ENCODE data around the gene GAN.

DNA sequence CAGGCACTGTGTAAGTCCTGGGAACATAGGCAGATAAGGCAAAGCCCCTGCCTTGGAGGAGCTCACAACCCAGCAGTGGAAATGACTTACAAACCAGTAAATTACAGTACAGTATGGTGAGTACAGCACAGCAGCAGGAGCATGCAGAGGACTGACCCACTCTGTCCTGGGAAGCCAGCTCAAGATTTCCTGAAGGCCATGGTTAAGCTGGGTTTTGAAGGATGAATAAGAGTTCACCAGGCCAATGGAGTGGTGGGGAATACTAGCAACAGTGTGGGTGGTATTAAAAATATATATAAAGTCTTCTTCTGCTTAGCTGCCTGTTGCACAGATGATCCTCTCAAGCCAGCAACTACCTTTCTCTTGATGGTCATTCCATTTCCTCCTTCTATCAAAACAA lies 3.0 kb upstream of the GAN start:
- TF ChIP-seq USF2 (IDR thresholded peaks at IDR 0.05; ENCODE audit: low read depth, low read length) (no peak), POLR2A (IDR thresholded peaks at IDR 0.05; ENCODE audit: low read depth, low read length) (no peak), MXI1 (IDR thresholded peaks at IDR 0.05; ENCODE audit: borderline replicate concordance, low read depth, low read length) (no peak), BHLHE40 (IDR thresholded peaks at IDR 0.05; ENCODE audit: low read depth, low read length) (no peak), FOS (IDR thresholded peaks at IDR 0.05; ENCODE audit: low read depth, low read length) (no peak), CHD1 (IDR thresholded peaks at IDR 0.05; ENCODE audit: low read depth, low read length) (no peak), RCOR1 (IDR thresholded peaks at IDR 0.05; ENCODE audit: insufficient replicate concordance, low read length) (no peak), SMC3 (IDR thresholded peaks at IDR 0.05; ENCODE audit: low read depth, low read length) (no peak), MAZ (IDR thresholded peaks at IDR 0.05; ENCODE audit: borderline replicate concordance, low read depth, low read length) (no peak), RAD21 (IDR thresholded peaks at IDR 0.05; ENCODE audit: low read length) (no peak)
- TF ChIP-seq, protein P1, sequence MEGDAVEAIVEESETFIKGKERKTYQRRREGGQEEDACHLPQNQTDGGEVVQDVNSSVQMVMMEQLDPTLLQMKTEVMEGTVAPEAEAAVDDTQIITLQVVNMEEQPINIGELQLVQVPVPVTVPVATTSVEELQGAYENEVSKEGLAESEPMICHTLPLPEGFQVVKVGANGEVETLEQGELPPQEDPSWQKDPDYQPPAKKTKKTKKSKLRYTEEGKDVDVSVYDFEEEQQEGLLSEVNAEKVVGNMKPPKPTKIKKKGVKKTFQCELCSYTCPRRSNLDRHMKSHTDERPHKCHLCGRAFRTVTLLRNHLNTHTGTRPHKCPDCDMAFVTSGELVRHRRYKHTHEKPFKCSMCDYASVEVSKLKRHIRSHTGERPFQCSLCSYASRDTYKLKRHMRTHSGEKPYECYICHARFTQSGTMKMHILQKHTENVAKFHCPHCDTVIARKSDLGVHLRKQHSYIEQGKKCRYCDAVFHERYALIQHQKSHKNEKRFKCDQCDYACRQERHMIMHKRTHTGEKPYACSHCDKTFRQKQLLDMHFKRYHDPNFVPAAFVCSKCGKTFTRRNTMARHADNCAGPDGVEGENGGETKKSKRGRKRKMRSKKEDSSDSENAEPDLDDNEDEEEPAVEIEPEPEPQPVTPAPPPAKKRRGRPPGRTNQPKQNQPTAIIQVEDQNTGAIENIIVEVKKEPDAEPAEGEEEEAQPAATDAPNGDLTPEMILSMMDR (conservative IDR thresholded peaks at IDR 0.05; ENCODE audit: low read depth, low read length): no peak

All from IMR-90 (cell line).